ENCODE data around the gene DEAF1. TPM values are rescaled to one million over a fixed set of nuclear protein-coding genes. Genes with fewer than 3 reads are reported as not detected.
A peak's percentile ranks its signal among the peaks of the same experiment; 100 is the strongest.
"Not testable (repeated sequence)": the region's sequence is repeated elsewhere in the genome, so short reads cannot be mapped to it uniquely, and the experiment has no call there.

The DEAF1 gene
- polyA plus RNA-seq, result 10 to 100 TPM; 20.3 to 42.4 TPM

GRCh38 chr11:694563-695287 lies at the start of gene DEAF1:
TSS of gene DEAF1 (minus strand) at chr11:695222. CDS start at chr11:695047, 175 bp downstream.
- H3K4me1 ChIP-seq (ENCODE audit: control insufficient read depth in 2 of 2, insufficient read depth in 2 of 2, low read length in 1 of 2), result peaks cover 2 to 18% of the 10 kb centered on the region in 2 donors
- no peaks in the 10 kb centered on the region for H3K9me3 ChIP-seq (ENCODE audit: control insufficient read depth in 2 of 2, insufficient read depth in 1 of 2, low read depth in 1 of 2, low read length in 1 of 2)
- H3K27me3 ChIP-seq (ENCODE audit: control insufficient read depth in 1 of 2, insufficient read depth in 2 of 2, low read length in 2 of 2), result no peaks in the 10 kb centered on the region
- H3K27ac ChIP-seq (ENCODE audit: low read depth in 2 of 2, low read length in 1 of 2), result peak within 1 kb of the TSS; percentile 100
- WGBS, 2 donors, result 1 to 3% methylated on average over 68 to 103 of the region's 103 CpGs
- peak within 1 kb of the TSS; percentile 76 to 95 for H3K4me3 ChIP-seq (ENCODE audit: low read depth in 1 of 2, low read length in 2 of 2)
- H3K36me3 ChIP-seq (ENCODE audit: control insufficient read depth in 2 of 2, insufficient read depth in 2 of 2, low read length in 1 of 2), result peaks cover 0 to 12% of the 10 kb centered on the region in 2 donors

DNA sequence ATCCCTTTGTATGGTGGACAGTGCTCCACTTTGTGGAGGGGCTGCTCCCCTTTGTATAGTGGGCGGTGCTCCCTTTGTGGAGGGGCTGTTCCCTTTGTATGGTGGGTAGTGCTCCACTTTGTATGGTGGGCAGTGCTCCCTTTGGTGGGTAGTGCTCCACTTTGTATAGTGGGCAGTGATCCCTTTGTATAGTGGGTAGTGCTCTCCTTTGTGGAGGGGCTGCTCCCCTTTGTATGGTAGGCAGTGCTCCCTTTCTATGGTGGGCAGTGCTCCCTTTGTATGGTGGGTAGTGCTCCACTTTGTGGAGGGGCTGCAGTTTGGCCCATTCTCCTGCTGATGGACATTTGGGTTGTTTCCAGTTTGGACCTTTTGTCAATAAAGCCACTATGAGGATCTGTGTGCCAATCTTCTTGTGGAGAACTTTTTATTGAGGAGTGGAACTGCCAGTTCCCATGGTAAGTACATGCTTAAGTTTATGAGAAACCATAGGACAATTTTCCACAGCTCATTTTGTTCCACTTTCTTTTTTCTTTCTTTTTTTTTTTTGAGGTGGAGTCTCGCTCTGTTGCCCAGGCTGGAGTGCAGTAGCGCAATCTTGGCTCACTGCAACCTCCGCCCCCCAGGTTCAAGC lies 47.7 kb upstream of the DEAF1 start:
- peak overlapping the region; percentile 7 to 11 for H3K27ac ChIP-seq (ENCODE audit: low read depth in 2 of 2, low read length in 1 of 2)
- H3K9me3 ChIP-seq (ENCODE audit: control insufficient read depth in 2 of 2, insufficient read depth in 1 of 2, low read depth in 1 of 2, low read length in 1 of 2), result no peaks in the 10 kb centered on the region
- H3K27me3 ChIP-seq (ENCODE audit: control insufficient read depth in 1 of 2, insufficient read depth in 2 of 2, low read length in 2 of 2), result no peaks in the 10 kb centered on the region
- H3K36me3 ChIP-seq (ENCODE audit: control insufficient read depth in 2 of 2, insufficient read depth in 2 of 2, low read length in 1 of 2), result no peaks in the 10 kb centered on the region
- 94 to 99% methylated on average over 4 of the region's 4 CpGs for WGBS, 2 donors
- no peak overlapping the region for H3K4me3 ChIP-seq (ENCODE audit: low read depth in 1 of 2, low read length in 2 of 2)
- peaks cover 0 to 3% of the 10 kb centered on the region in 2 donors for H3K4me1 ChIP-seq (ENCODE audit: control insufficient read depth in 2 of 2, insufficient read depth in 2 of 2, low read length in 1 of 2)

- Histone ChIP-seq H3K9me3 (ENCODE audit: control insufficient read depth in 2 of 2, insufficient read depth in 1 of 2, low read depth in 1 of 2, low read length in 1 of 2) (no peaks in the 10 kb centered on the region), H3K4me1 (ENCODE audit: control insufficient read depth in 2 of 2, insufficient read depth in 2 of 2, low read length in 1 of 2) (peaks cover 3 to 6% of the 10 kb centered on the region in 2 donors), H3K36me3 (ENCODE audit: control insufficient read depth in 2 of 2, insufficient read depth in 2 of 2, low read length in 1 of 2) (no peaks in the 10 kb centered on the region), H3K27me3 (ENCODE audit: control insufficient read depth in 1 of 2, insufficient read depth in 2 of 2, low read length in 2 of 2) (no peaks in the 10 kb centered on the region), H3K27ac (ENCODE audit: low read depth in 2 of 2, low read length in 1 of 2) (peak overlapping the region in 1 of 2 donors; percentile 11), H3K4me3 (ENCODE audit: low read depth in 1 of 2, low read length in 2 of 2) (no peak overlapping the region)
- WGBS, 2 donors, result 84 to 89% methylated on average over 3 of the region's 3 CpGs
Measured at GRCh38 chr11:742156-742546, 47.1 kb upstream of the DEAF1 start.

- not testable (repeated sequence) for H3K9me3 ChIP-seq (ENCODE audit: control insufficient read depth in 2 of 2, insufficient read depth in 1 of 2, low read depth in 1 of 2, low read length in 1 of 2); H3K4me1 ChIP-seq (ENCODE audit: control insufficient read depth in 2 of 2, insufficient read depth in 2 of 2, low read length in 1 of 2); H3K4me3 ChIP-seq (ENCODE audit: low read depth in 1 of 2, low read length in 2 of 2); H3K36me3 ChIP-seq (ENCODE audit: control insufficient read depth in 2 of 2, insufficient read depth in 2 of 2, low read length in 1 of 2); H3K27me3 ChIP-seq (ENCODE audit: control insufficient read depth in 1 of 2, insufficient read depth in 2 of 2, low read length in 2 of 2)
- 23 to 42% methylated on average over 10 of the region's 10 CpGs for WGBS, 2 donors
- H3K27ac ChIP-seq (ENCODE audit: low read depth in 2 of 2, low read length in 1 of 2), result peak overlapping the region; percentile 80 to 81
Measured at GRCh38 chr11:737899-738298, 42.9 kb upstream of the DEAF1 start.

DNA sequence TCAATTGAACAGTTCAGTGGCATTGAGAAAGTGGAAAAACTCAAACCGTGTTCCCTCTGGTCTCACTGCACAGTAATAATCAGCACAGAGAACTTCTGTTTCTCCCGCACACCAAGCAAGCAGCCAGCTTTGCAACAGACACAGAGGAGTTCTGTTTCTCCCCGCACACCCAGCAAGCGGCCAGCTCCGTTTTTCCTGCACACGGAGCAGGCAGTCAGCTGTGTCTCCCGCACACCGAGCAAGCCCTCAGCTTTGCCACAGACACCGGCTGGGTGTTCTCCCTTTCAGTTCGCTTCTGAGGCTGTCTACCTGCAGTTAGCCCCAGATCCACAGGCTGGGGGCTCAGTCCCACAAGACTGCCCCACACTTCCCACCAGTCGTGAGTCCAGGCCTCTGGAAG lies 42.3 kb upstream of the DEAF1 start:
- H3K4me3 ChIP-seq (ENCODE audit: low read depth in 1 of 2, low read length in 2 of 2), result peak overlapping the region in 1 of 2 donors; percentile 1
- WGBS, 2 donors, result 38 to 44% methylated on average over 11 of the region's 11 CpGs
- no peaks in the 10 kb centered on the region for H3K27me3 ChIP-seq (ENCODE audit: control insufficient read depth in 1 of 2, insufficient read depth in 2 of 2, low read length in 2 of 2)
- H3K36me3 ChIP-seq (ENCODE audit: control insufficient read depth in 2 of 2, insufficient read depth in 2 of 2, low read length in 1 of 2), result no peaks in the 10 kb centered on the region
- H3K27ac ChIP-seq (ENCODE audit: low read depth in 2 of 2, low read length in 1 of 2), result peak overlapping the region; percentile 80 to 81
- peaks cover 3% of the 10 kb centered on the region in 2 donors for H3K4me1 ChIP-seq (ENCODE audit: control insufficient read depth in 2 of 2, insufficient read depth in 2 of 2, low read length in 1 of 2)
- H3K9me3 ChIP-seq (ENCODE audit: control insufficient read depth in 2 of 2, insufficient read depth in 1 of 2, low read depth in 1 of 2, low read length in 1 of 2), result no peaks in the 10 kb centered on the region

- whole genome bisulfite sequencing, 2 donors, result 94 to 95% methylated on average over 26 of the region's 26 CpGs
- H3K27ac ChIP-seq (ENCODE audit: low read depth in 2 of 2, low read length in 1 of 2); H3K36me3 ChIP-seq (ENCODE audit: control insufficient read depth in 2 of 2, insufficient read depth in 2 of 2, low read length in 1 of 2); H3K9me3 ChIP-seq (ENCODE audit: control insufficient read depth in 2 of 2, insufficient read depth in 1 of 2, low read depth in 1 of 2, low read length in 1 of 2); H3K27me3 ChIP-seq (ENCODE audit: control insufficient read depth in 1 of 2, insufficient read depth in 2 of 2, low read length in 2 of 2); H3K4me3 ChIP-seq (ENCODE audit: low read depth in 1 of 2, low read length in 2 of 2); H3K4me1 ChIP-seq (ENCODE audit: control insufficient read depth in 2 of 2, insufficient read depth in 2 of 2, low read length in 1 of 2): not testable (repeated sequence)
Measured at GRCh38 chr11:734541-734940, 39.5 kb upstream of the DEAF1 start.

DNA sequence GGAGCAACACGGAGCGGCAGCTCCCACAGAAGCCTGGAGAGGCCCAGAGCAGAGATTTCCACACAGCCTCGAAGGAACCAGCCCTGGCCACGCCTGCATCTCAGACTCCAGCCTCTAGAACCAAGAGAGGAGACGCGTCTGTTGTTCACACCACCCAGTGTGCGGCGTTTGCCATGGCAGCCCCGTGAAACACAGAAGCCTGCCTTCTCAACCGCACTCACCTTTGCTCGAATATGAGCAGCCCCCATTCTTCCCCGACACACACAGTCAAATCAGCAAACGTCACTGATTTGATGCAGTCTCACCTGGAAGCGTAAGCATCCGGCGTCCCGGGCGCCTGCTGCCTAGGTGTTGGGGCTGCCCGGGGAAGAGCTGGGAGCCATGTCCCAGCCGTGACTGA lies 38.0 kb upstream of the DEAF1 start:
- no peaks in the 10 kb centered on the region for H3K9me3 ChIP-seq (ENCODE audit: control insufficient read depth in 2 of 2, insufficient read depth in 1 of 2, low read depth in 1 of 2, low read length in 1 of 2)
- H3K4me3 ChIP-seq (ENCODE audit: low read depth in 1 of 2, low read length in 2 of 2), result no peak overlapping the region
- H3K36me3 ChIP-seq (ENCODE audit: control insufficient read depth in 2 of 2, insufficient read depth in 2 of 2, low read length in 1 of 2), result no peaks in the 10 kb centered on the region
- no peaks in the 10 kb centered on the region for H3K27me3 ChIP-seq (ENCODE audit: control insufficient read depth in 1 of 2, insufficient read depth in 2 of 2, low read length in 2 of 2)
- H3K4me1 ChIP-seq (ENCODE audit: control insufficient read depth in 2 of 2, insufficient read depth in 2 of 2, low read length in 1 of 2), result peaks cover 3 to 7% of the 10 kb centered on the region in 2 donors
- WGBS, 2 donors, result 80 to 83% methylated on average over 20 of the region's 20 CpGs
- H3K27ac ChIP-seq (ENCODE audit: low read depth in 2 of 2, low read length in 1 of 2), result no peak overlapping the region

GRCh38 chr11:729492-730074 lies 34.6 kb upstream of the DEAF1 start:
- peak overlapping the region in 1 of 2 donors; percentile 42 for H3K27ac ChIP-seq (ENCODE audit: low read depth in 2 of 2, low read length in 1 of 2)
- no peaks in the 10 kb centered on the region for H3K27me3 ChIP-seq (ENCODE audit: control insufficient read depth in 1 of 2, insufficient read depth in 2 of 2, low read length in 2 of 2)
- WGBS, 2 donors, result 33 to 42% methylated on average over 17 of the region's 17 CpGs

DNA sequence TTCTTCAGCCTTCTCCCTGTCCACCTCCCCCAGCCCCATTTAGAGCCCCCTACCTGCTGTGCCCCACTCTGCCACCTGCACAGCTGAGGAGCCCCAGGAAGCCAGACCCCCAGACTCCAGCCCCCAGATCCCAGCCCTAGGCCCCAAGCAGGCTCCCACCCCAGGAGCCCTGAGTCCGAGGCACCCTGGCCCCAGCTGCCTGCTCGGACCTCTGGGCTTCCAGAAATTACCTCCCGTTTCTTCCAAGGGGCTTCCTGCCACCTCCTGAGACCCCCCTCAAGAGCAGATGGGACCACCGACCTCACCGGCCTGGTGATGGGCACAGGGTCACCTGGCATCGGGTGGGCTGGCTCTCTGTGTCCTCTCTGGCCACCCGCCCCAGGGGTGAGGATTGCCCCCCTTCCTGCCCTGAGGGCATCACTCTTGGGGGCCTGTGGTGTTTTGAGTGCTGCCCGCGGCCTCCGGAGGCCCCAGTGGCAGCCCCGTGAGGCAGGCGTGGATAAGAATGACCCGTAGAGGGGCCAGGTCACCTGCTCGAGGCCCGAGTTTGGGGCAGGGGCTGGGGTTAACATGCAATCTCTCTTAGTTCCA lies 34.0 kb upstream of the DEAF1 start:
- no peaks in the 10 kb centered on the region for H3K27me3 ChIP-seq (ENCODE audit: control insufficient read depth in 1 of 2, insufficient read depth in 2 of 2, low read length in 2 of 2)
- peak overlapping the region in 1 of 2 donors; percentile 51 for H3K27ac ChIP-seq (ENCODE audit: low read depth in 2 of 2, low read length in 1 of 2)
- peaks cover 0 to 11% of the 10 kb centered on the region in 2 donors for H3K36me3 ChIP-seq (ENCODE audit: control insufficient read depth in 2 of 2, insufficient read depth in 2 of 2, low read length in 1 of 2)
- WGBS, 2 donors, result 56 to 68% methylated on average over 15 of the region's 15 CpGs
- no peaks in the 10 kb centered on the region for H3K9me3 ChIP-seq (ENCODE audit: control insufficient read depth in 2 of 2, insufficient read depth in 1 of 2, low read depth in 1 of 2, low read length in 1 of 2)
- H3K4me1 ChIP-seq (ENCODE audit: control insufficient read depth in 2 of 2, insufficient read depth in 2 of 2, low read length in 1 of 2), result peaks cover 2 to 20% of the 10 kb centered on the region in 2 donors
- no peak overlapping the region for H3K4me3 ChIP-seq (ENCODE audit: low read depth in 1 of 2, low read length in 2 of 2)

More at GRCh38 chr11:729492-730074, 34.6 kb upstream of the DEAF1 start:
- H3K4me3 ChIP-seq (ENCODE audit: low read depth in 1 of 2, low read length in 2 of 2), result no peak overlapping the region
- H3K9me3 ChIP-seq (ENCODE audit: control insufficient read depth in 2 of 2, insufficient read depth in 1 of 2, low read depth in 1 of 2, low read length in 1 of 2), result no peaks in the 10 kb centered on the region
- H3K4me1 ChIP-seq (ENCODE audit: control insufficient read depth in 2 of 2, insufficient read depth in 2 of 2, low read length in 1 of 2), result peaks cover 2 to 20% of the 10 kb centered on the region in 2 donors
- peaks cover 0 to 6% of the 10 kb centered on the region in 2 donors for H3K36me3 ChIP-seq (ENCODE audit: control insufficient read depth in 2 of 2, insufficient read depth in 2 of 2, low read length in 1 of 2)
